GM12878 (cell line): ENCODE data around the gene BHLHA9. TPM values are rescaled to one million over a fixed set of nuclear protein-coding genes. Genes with fewer than 3 reads are reported as not detected.

ENCODE experiments used
- ASH2L ChIP-seq: fragments of 300-600, 200-600 bp; sonication (generic); IDR thresholded peaks from 2 replicates; pipeline ENCODE4 v1.6.1; 2017; ENCODE audit warnings: low read depth, mild to moderate bottlenecking, borderline replicate concordance
- EED ChIP-seq: sonication (generic); IDR thresholded peaks from 2 replicates; pipeline ENCODE4 v1.6.1; 2016; ENCODE audit warnings: antibody characterized with exemption, low read depth
- ETV6 ChIP-seq, 2 experiments: fragments of 450-650 bp in 1 of 2; IDR thresholded peaks in 1 of 2; conservative IDR thresholded peaks in 1 of 2; 2 replicates each; pipeline ENCODE4 v1.6.1; 2014; ENCODE audit warnings: antibody characterized with exemption in 1 of 2, borderline replicate concordance in 1 of 2, low read depth in 1 of 2, mild to moderate bottlenecking in 1 of 2, moderate library complexity in 1 of 2
- GATAD2B ChIP-seq: fragments of 450-650 bp; conservative IDR thresholded peaks from 2 replicates; pipeline ENCODE4 v1.6.1; 2017; ENCODE audit warnings: low read depth, mild to moderate bottlenecking, moderate library complexity
- HDGF ChIP-seq: fragments of 450-650 bp; IDR thresholded peaks from 2 replicates; pipeline ENCODE4 v1.6.1; 2016; ENCODE audit warnings: antibody characterized with exemption
- IKZF2 ChIP-seq, 2 experiments: fragments of 450-650 bp; IDR thresholded peaks; 2 replicates each; pipeline ENCODE4 v1.6.1; 2017; ENCODE audit warnings: mild to moderate bottlenecking in 2 of 2, moderate library complexity in 2 of 2
- JUND ChIP-seq: IDR thresholded peaks from 2 replicates; pipeline ENCODE4 v1.6.1; 2012; ENCODE audit warnings: low read depth, mild to moderate bottlenecking, low read length, improper control_type of control experiment, moderate library complexity
- LARP7 ChIP-seq: fragments of 450-650 bp; IDR thresholded peaks from 2 replicates; pipeline ENCODE4 v1.6.1; 2017; ENCODE audit warnings: mild to moderate bottlenecking
- MEF2B ChIP-seq: fragments of 450-650 bp; IDR thresholded peaks from 2 replicates; pipeline ENCODE4 v1.6.1; 2018; ENCODE audit warnings: mild to moderate bottlenecking, moderate library complexity; ENCODE audit not compliant: partially characterized antibody, poor library complexity, severe bottlenecking
- MXI1 ChIP-seq: fragments of 150-350 bp; IDR thresholded peaks from 2 replicates; pipeline ENCODE4 v1.6.1; 2011; ENCODE audit warnings: low read depth, mild to moderate bottlenecking, inconsistent platforms, low read length, improper control_type of control experiment
- NFYB ChIP-seq: IDR thresholded peaks from 2 replicates; pipeline ENCODE4 v1.6.1; 2011; ENCODE audit warnings: low read depth, mild to moderate bottlenecking, low read length, improper control_type of control experiment, moderate library complexity; ENCODE audit not compliant: insufficient read depth
- NR2C1 ChIP-seq: fragments of 450-650 bp; IDR thresholded peaks from 2 replicates; pipeline ENCODE4 v1.6.1; 2017; ENCODE audit warnings: antibody characterized with exemption, mild to moderate bottlenecking, moderate library complexity
- NRF1 ChIP-seq: conservative IDR thresholded peaks from 2 replicates; pipeline ENCODE4 v1.6.1; 2011; ENCODE audit warnings: mild to moderate bottlenecking, low read depth, low read length, improper control_type of control experiment
- POU2F2 ChIP-seq: IDR thresholded peaks from 3 replicates; pipeline ENCODE4 v1.6.1; 2011; ENCODE audit warnings: low read depth, mild to moderate bottlenecking, low read length, borderline replicate concordance
- RELA ChIP-seq: fragments of 450-650 bp; IDR thresholded peaks from 2 replicates; pipeline ENCODE4 v1.8.0; 2014; ENCODE audit warnings: borderline replicate concordance; ENCODE audit not compliant: partially characterized antibody
- SIN3A ChIP-seq: IDR thresholded peaks from 2 replicates; pipeline ENCODE4 v1.6.1; 2012; ENCODE audit warnings: low read depth, low read length, improper control_type of control experiment
- SMARCA5 ChIP-seq: fragments of 450-650 bp; IDR thresholded peaks from 2 replicates; pipeline ENCODE4 v1.6.1; 2017; ENCODE audit warnings: mild to moderate bottlenecking
- YBX1 ChIP-seq: fragments of 450-650 bp; IDR thresholded peaks from 2 replicates; pipeline ENCODE4 v1.6.1; 2016; ENCODE audit warnings: antibody characterized with exemption
- YY1 ChIP-seq: IDR thresholded peaks from 2 replicates; pipeline ENCODE4 v1.6.1; 2011; ENCODE audit warnings: low read depth, mild to moderate bottlenecking, low read length
- polyA plus RNA-seq, 11 experiments: library from polyadenylated mRNA; depleted of rRNA in 4 of 11; unstranded in 6 of 11; stranded (reverse) in 5 of 11; fragments of >200 nt; fragmentation: Nextera tagmentation in 4 of 11; fragmentation: Illumina TruSeq in 1 of 11; extraction: Ambion mirVana in 4 of 11; extraction: Trizol in 1 of 11; gene quantifications; 1 replicate in 1 of 11; 2 replicates in 10 of 11; pipeline versions ENCODE4 v1.2.1 to v1.2.3, GENCODE V29; 2011 to 2016; ENCODE audit warnings: inconsistent platforms in 2 of 11, missing spikeins in 2 of 11, low read depth in 1 of 11
- total RNA-seq, 4 experiments: library from RNA; depleted of rRNA in 3 of 4; stranded (reverse); fragments of >200 nt in 3 of 4; fragmentation: Illumina TruSeq in 1 of 4; extraction: Trizol in 1 of 4; gene quantifications; 2 replicates each; pipeline versions ENCODE4 v1.2.1 to v1.2.3, GENCODE V29; 2013 to 2021
- TF ChIP-seq, protein P1 (sequence below): fragments of 450-650 bp; IDR thresholded peaks from 2 replicates; pipeline ENCODE4 v1.6.1; 2017; ENCODE audit warnings: mild to moderate bottlenecking, moderate library complexity
- TF ChIP-seq, protein P2 (sequence below): fragments of 450-650 bp; conservative IDR thresholded peaks from 2 replicates; pipeline ENCODE4 v1.6.1; 2017; ENCODE audit warnings: mild to moderate bottlenecking, moderate library complexity
- TF ChIP-seq, protein P3 (sequence below): IDR thresholded peaks from 2 replicates; pipeline ENCODE4 v1.6.1; 2012; ENCODE audit warnings: low read depth, low read length, improper control_type of control experiment
- TF ChIP-seq, protein P4 (sequence below): IDR thresholded peaks from 2 replicates; pipeline ENCODE4 v1.6.1; 2012; ENCODE audit warnings: low read depth, low read length, improper control_type of control experiment

BHLHA9 gene
- total and polyA plus RNA-seq, 10 of the 15 experiments (the other 5 are each of a cell fraction or from before 2014, with no cell fraction given) = not detected

DNA sequence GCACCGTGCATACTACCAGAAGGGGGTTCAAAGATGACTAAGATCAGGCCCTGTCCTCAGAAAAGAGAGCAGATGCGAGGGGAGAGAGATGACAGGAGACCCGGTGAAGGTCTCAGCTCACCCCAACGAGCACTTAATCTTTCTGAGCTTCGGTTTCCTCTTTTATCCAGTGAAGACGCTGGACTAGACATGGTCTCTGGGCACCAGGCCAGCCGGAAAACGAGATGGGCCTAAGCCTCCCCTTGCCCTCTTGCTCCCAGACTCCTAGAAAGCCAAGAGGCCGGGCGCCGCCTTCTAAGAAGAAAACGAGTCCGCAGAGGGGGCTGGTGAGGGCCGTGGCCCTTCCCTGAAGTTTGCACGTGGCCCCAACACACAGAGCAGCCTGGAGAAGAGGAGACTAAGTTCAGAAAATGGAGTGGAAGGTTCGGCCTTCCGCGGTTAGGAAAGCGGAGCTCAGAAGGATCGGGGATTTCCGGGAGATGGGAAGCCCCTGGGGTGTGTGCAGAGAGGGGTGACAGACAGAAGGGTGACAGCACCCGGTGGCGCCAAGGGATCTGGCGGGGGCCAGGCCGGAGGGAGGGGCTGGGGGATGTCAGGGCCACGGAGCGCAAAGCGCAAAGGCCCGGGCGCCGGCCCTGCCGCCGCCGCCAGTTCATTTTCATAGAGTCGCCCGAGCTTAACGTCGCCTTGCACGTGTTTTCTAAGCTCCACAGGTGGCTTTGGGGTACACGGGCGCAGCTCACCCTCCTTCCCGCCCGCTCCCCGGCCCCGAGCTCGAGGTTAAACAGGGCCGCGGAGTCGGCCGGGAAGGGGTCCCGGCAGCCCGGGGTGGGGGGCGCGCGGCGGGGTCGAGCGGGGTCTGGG, 42.1 kb upstream of the BHLHA9 start (continued):
- TF ChIP-seq JUND (no peak), HDGF (peak; percentile 54; the same call in 1 of the 2 replicates), SIN3A (peak; percentile 46; the same call in 1 of the 2 replicates), MEF2B (peak; percentile 34), YY1 (peak; percentile 53; the same call in 1 of the 2 replicates), POU2F2 (no peak), RELA (peak; percentile 85), SMARCA5 (no peak), ASH2L (no peak), MXI1 (peak; percentile 81), ETV6 (conservative IDR thresholded peaks at IDR 0.05 in 1 of 2, IDR thresholded peaks at IDR 0.05 in 1 of 2; ENCODE audit: borderline replicate concordance in 1 of 2, low read depth in 1 of 2) (no peak; a peak in 1 of 4 replicates), LARP7 (0 out of 2 replicates have a peak, but pooled peaks have one; percentile 15), IKZF2 (IDR thresholded peaks at IDR 0.05) (peak; percentile 73; a peak in 3 of 4 replicates), NFYB (no peak), NR2C1 (no peak), GATAD2B (peak; percentile 27; the same call in 1 of the 2 replicates), YBX1 (no peak), NRF1 (no peak), EED (peak; percentile 70)
- TF ChIP-seq, protein P1, sequence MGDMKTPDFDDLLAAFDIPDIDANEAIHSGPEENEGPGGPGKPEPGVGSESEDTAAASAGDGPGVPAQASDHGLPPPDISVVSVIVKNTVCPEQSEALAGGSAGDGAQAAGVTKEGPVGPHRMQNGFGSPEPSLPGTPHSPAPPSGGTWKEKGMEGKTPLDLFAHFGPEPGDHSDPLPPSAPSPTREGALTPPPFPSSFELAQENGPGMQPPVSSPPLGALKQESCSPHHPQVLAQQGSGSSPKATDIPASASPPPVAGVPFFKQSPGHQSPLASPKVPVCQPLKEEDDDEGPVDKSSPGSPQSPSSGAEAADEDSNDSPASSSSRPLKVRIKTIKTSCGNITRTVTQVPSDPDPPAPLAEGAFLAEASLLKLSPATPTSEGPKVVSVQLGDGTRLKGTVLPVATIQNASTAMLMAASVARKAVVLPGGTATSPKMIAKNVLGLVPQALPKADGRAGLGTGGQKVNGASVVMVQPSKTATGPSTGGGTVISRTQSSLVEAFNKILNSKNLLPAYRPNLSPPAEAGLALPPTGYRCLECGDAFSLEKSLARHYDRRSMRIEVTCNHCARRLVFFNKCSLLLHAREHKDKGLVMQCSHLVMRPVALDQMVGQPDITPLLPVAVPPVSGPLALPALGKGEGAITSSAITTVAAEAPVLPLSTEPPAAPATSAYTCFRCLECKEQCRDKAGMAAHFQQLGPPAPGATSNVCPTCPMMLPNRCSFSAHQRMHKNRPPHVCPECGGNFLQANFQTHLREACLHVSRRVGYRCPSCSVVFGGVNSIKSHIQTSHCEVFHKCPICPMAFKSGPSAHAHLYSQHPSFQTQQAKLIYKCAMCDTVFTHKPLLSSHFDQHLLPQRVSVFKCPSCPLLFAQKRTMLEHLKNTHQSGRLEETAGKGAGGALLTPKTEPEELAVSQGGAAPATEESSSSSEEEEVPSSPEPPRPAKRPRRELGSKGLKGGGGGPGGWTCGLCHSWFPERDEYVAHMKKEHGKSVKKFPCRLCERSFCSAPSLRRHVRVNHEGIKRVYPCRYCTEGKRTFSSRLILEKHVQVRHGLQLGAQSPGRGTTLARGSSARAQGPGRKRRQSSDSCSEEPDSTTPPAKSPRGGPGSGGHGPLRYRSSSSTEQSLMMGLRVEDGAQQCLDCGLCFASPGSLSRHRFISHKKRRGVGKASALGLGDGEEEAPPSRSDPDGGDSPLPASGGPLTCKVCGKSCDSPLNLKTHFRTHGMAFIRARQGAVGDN = no peak
- TF ChIP-seq, protein P2, sequence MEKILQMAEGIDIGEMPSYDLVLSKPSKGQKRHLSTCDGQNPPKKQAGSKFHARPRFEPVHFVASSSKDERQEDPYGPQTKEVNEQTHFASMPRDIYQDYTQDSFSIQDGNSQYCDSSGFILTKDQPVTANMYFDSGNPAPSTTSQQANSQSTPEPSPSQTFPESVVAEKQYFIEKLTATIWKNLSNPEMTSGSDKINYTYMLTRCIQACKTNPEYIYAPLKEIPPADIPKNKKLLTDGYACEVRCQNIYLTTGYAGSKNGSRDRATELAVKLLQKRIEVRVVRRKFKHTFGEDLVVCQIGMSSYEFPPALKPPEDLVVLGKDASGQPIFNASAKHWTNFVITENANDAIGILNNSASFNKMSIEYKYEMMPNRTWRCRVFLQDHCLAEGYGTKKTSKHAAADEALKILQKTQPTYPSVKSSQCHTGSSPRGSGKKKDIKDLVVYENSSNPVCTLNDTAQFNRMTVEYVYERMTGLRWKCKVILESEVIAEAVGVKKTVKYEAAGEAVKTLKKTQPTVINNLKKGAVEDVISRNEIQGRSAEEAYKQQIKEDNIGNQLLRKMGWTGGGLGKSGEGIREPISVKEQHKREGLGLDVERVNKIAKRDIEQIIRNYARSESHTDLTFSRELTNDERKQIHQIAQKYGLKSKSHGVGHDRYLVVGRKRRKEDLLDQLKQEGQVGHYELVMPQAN = no peak; the same call in none of the 2 replicates
- TF ChIP-seq, protein P3, sequence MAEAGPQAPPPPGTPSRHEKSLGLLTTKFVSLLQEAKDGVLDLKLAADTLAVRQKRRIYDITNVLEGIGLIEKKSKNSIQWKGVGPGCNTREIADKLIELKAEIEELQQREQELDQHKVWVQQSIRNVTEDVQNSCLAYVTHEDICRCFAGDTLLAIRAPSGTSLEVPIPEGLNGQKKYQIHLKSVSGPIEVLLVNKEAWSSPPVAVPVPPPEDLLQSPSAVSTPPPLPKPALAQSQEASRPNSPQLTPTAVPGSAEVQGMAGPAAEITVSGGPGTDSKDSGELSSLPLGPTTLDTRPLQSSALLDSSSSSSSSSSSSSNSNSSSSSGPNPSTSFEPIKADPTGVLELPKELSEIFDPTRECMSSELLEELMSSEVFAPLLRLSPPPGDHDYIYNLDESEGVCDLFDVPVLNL = no peak
- TF ChIP-seq, protein P4, sequence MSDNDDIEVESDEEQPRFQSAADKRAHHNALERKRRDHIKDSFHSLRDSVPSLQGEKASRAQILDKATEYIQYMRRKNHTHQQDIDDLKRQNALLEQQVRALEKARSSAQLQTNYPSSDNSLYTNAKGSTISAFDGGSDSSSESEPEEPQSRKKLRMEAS = peak; percentile 65; the same call in 1 of the 2 replicates
